Fibroblast of lung (primary cell): Measurements from ENCODE around the gene ZNF124. TPM values are rescaled to one million over a fixed set of nuclear protein-coding genes. Genes with fewer than 3 reads are reported as not detected.

Experiments used
- DNase-seq, 2 donors: peaks; one replicate each; pipeline versions ENCODE4 v3.0.0 to v3.0.0-alpha.2; 2010; ENCODE audit warnings: low read depth in 2 of 2
- H2AFZ ChIP-seq: 2 replicates; pipeline ENCODE4 v1.5.1; 2012; ENCODE audit warnings: low read length, control low read depth, inconsistent platforms
- H3K27ac ChIP-seq: 2 replicates; pipeline ENCODE4 v1.5.1; 2011; ENCODE audit warnings: low read length, control low read depth; ENCODE audit not compliant: insufficient read depth
- H3K27me3 ChIP-seq: 2 replicates; pipeline ENCODE4 v1.5.1; 2011; ENCODE audit warnings: mild to moderate bottlenecking, low read length; ENCODE audit not compliant: control insufficient read depth, insufficient read depth
- H3K36me3 ChIP-seq: 2 replicates; pipeline ENCODE4 v1.5.1; 2011; ENCODE audit warnings: low read length; ENCODE audit not compliant: control insufficient read depth, insufficient read depth
- H3K4me1 ChIP-seq: 2 replicates; pipeline ENCODE4 v1.5.1; 2011; ENCODE audit warnings: low read length; ENCODE audit not compliant: control insufficient read depth, insufficient read depth; ENCODE audit errors: extremely low read depth
- H3K4me2 ChIP-seq: 2 replicates; pipeline ENCODE4 v1.5.1; 2011; ENCODE audit warnings: low read length, control low read depth; ENCODE audit not compliant: insufficient read depth; ENCODE audit errors: extremely low read depth
- H3K4me3 ChIP-seq, 4 experiments: fragments of 200-600 bp in 1 of 4; sonication (generic) in 1 of 4; replicated peaks in 1 of 4; 2 replicates each; pipeline ENCODE4 v1.5.1; 2011 to 2016; ENCODE audit warnings: low read length in 4 of 4, low read depth in 3 of 4, mild to moderate bottlenecking in 3 of 4, control low read depth in 2 of 4, inconsistent platforms in 1 of 4, mixed read lengths in 1 of 4; ENCODE audit not compliant: insufficient read depth in 1 of 4; ENCODE audit errors: control extremely low read depth in 1 of 4
- H3K79me2 ChIP-seq: 2 replicates; pipeline ENCODE4 v1.5.1; 2012; ENCODE audit warnings: mild to moderate bottlenecking, low read length, inconsistent platforms; ENCODE audit not compliant: control insufficient read depth, insufficient read depth
- H3K9ac ChIP-seq: 2 replicates; pipeline ENCODE4 v1.5.1; 2011; ENCODE audit warnings: mild to moderate bottlenecking, low read length, control low read depth; ENCODE audit not compliant: insufficient read depth
- H3K9me3 ChIP-seq: 2 replicates; pipeline ENCODE4 v1.5.1; 2012; ENCODE audit warnings: low read depth, low read length; ENCODE audit not compliant: control insufficient read depth, insufficient read depth
- H4K20me1 ChIP-seq: 2 replicates; pipeline ENCODE4 v1.5.1; 2011; ENCODE audit warnings: low read length; ENCODE audit not compliant: control insufficient read depth, insufficient read depth; ENCODE audit errors: extremely low read depth
- CTCF ChIP-seq, 2 donors: IDR thresholded peaks in 1 of 2; conservative IDR thresholded peaks in 1 of 2; 1 replicate in 1 of 2; 2 replicates in 1 of 2; pipeline ENCODE4 v1.5.1; 2011 to 2012; ENCODE audit warnings: low read length in 2 of 2, control low read depth in 1 of 2, inconsistent platforms in 1 of 2, low read depth in 1 of 2, mild to moderate bottlenecking in 1 of 2
- EZH2 ChIP-seq: IDR thresholded peaks from 2 replicates; pipeline ENCODE4 v1.5.1; 2012; ENCODE audit warnings: low read length, control low read depth, mild to moderate bottlenecking; ENCODE audit errors: missing control alignments
- polyA plus RNA-seq, 2 donors: library from polyadenylated mRNA; depleted of rRNA in 1 of 2; stranded (reverse) in 1 of 2; unstranded in 1 of 2; fragments of >200 nt; gene quantifications; 2 replicates each; pipeline ENCODE4 v1.2.1, GENCODE V29; 2011 to 2012; ENCODE audit warnings: missing spikeins in 1 of 2
- total RNA-seq: library from RNA; depleted of rRNA; stranded (reverse); fragments of >200 nt; gene quantifications from 2 replicates; pipeline ENCODE4 v1.2.1, GENCODE V29; 2014

ZNF124 gene
- total and polyA plus RNA-seq, 2 donors (not counting 1 experiment from before 2014, with no cell fraction given): 2.9 to 25.6 TPM

- Histone ChIP-seq H4K20me1 (no peaks in the 10 kb centered on the region), H3K27me3 (no peaks in the 10 kb centered on the region), H3K27ac (peak overlapping the region; percentile 22), H3K9ac (peak overlapping the region; percentile 52), H3K4me3 (peak overlapping the region; percentile 60 to 72 (median 68)), H3K4me2 (peak overlapping the region; percentile 78), H3K9me3 (no peaks in the 10 kb centered on the region), H2AFZ (peak overlapping the region; percentile 62), H3K4me1 (no peaks in the 10 kb centered on the region), H3K36me3 (no peaks in the 10 kb centered on the region), H3K79me2 (no peaks in the 10 kb centered on the region)
- DNase-seq: peak; percentile 19 to 52
- TF ChIP-seq CTCF (conservative IDR thresholded peaks at IDR 0.05 in 1 of 2, IDR thresholded peaks at IDR 0.05 in 1 of 2; ENCODE audit: low read depth in 1 of 2, low read length in 2 of 2) (no peak), EZH2 (no peak)
Measured at GRCh38 chr1:247110627-247111258, 61.1 kb downstream of the ZNF124 start.

DNA sequence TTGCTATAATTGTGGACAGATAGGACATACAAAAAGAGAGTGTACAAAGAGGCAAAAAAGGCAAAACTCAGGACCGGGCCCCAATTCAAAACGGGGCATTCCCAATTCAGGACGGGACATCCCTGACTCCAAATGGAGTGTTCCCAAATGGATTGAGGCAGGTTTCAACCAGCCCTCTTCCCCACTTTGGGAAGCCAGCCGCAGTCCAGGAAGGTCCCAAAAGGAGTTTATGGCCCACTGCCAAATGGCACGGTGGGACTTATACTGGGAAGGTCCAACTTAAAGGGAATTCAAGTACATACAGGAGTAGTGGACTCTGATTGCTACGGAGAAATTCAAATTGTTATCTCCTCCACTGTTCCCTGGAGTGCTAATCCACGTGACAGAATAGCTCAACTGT is 64.1 kb downstream of the ZNF124 start:
- Histone ChIP-seq H3K4me3 (no peak overlapping the region), H3K4me1 (no peaks in the 10 kb centered on the region), H3K27ac (no peak overlapping the region), H4K20me1 (no peaks in the 10 kb centered on the region), H3K79me2 (peaks cover 11% of the 10 kb centered on the region), H3K9ac (no peak overlapping the region), H3K4me2 (no peak overlapping the region), H3K36me3 (no peaks in the 10 kb centered on the region), H3K9me3 (no peaks in the 10 kb centered on the region), H3K27me3 (no peaks in the 10 kb centered on the region), H2AFZ (no peak overlapping the region)
- no peak for TF ChIP-seq CTCF (conservative IDR thresholded peaks at IDR 0.05 in 1 of 2, IDR thresholded peaks at IDR 0.05 in 1 of 2; ENCODE audit: low read depth in 1 of 2, low read length in 2 of 2)
- no peak for TF ChIP-seq EZH2
- DNase-seq: no peak

DNA sequence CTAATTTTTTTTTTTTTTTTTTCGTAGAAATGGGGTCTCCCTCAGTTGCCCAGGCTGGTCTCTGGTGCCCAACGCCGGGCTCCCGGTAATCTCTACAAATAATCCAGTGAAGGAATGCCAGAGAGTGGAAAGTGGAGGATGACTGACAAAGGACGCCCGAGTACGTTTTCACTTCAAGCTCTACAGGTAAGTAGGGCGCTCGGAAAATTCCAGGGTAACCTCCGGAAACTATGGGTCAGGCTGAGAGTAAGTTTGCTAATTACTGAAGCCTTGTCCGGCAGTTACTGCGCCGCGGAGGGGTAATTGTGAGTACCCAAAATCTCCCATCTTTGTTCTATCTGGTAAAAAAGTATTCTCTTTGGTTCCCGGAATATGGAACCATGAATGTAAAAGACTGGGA is 65.9 kb downstream of the ZNF124 start:
- H3K9ac ChIP-seq: no peak overlapping the region
- TF ChIP-seq CTCF (conservative IDR thresholded peaks at IDR 0.05 in 1 of 2, IDR thresholded peaks at IDR 0.05 in 1 of 2; ENCODE audit: low read depth in 1 of 2, low read length in 2 of 2): no peak
- H3K27me3 ChIP-seq: no peaks in the 10 kb centered on the region
- H2AFZ ChIP-seq: no peak overlapping the region
- H3K36me3 ChIP-seq: peaks cover 3% of the 10 kb centered on the region
- no peaks in the 10 kb centered on the region for H4K20me1 ChIP-seq
- peaks cover 1% of the 10 kb centered on the region for H3K9me3 ChIP-seq
- no peak overlapping the region for H3K4me2 ChIP-seq
- no peak for DNase-seq
- no peaks in the 10 kb centered on the region for H3K4me1 ChIP-seq
- H3K27ac ChIP-seq: no peak overlapping the region
- H3K79me2 ChIP-seq: peaks cover 17% of the 10 kb centered on the region
- no peak overlapping the region for H3K4me3 ChIP-seq

Other genes with a start within 250 kb of the ZNF124 start
- gene AHCTF1, start 240.1 kb downstream of the ZNF124 start, total RNA-seq: 22.3 and 30.6 TPM in 2 replicates
- gene AHCTF1, start 240.1 kb downstream of the ZNF124 start, polyA plus RNA-seq: 15.8 and 17.5 TPM in 2 replicates
- gene ZNF695, start 164.0 kb downstream of the ZNF124 start, total RNA-seq: 1.0 and 2.6 TPM in 2 replicates
- gene ZNF695, start 164.0 kb downstream of the ZNF124 start, polyA plus RNA-seq: 0.61 and 3.1 TPM in 2 replicates
- 3.0 and 3.3 TPM in 2 replicates for gene ZNF670, start 93.2 kb downstream of the ZNF124 start, total RNA-seq
- 2.3 and 3.2 TPM in 2 replicates for gene ZNF670, start 93.2 kb downstream of the ZNF124 start, polyA plus RNA-seq
- gene ZNF669, start 67.7 kb downstream of the ZNF124 start, total RNA-seq: 10.2 and 11.6 TPM in 2 replicates
- 7.0 and 7.2 TPM in 2 replicates for gene ZNF669, start 67.7 kb downstream of the ZNF124 start, polyA plus RNA-seq
- gene VN1R5, start 84.1 kb upstream of the ZNF124 start, total RNA-seq: not detected in 2 replicates
- gene VN1R5, start 84.1 kb upstream of the ZNF124 start, polyA plus RNA-seq: not detected in 2 replicates
- 17.7 and 20.0 TPM in 2 replicates for gene ZNF496, start 159.8 kb upstream of the ZNF124 start, total RNA-seq
- 10.0 and 10.6 TPM in 2 replicates for gene ZNF496, start 159.8 kb upstream of the ZNF124 start, polyA plus RNA-seq
- gene NLRP3, start 244.2 kb upstream of the ZNF124 start, total RNA-seq: under 0.01 TPM in 1 of 2 replicates, not detected in the other
- 0.07 and 0.08 TPM in 2 replicates for gene NLRP3, start 244.2 kb upstream of the ZNF124 start, polyA plus RNA-seq